ENCODE results near the gene ST6GAL1.

Gene ST6GAL1

GRCh38 chr3:186975726-186976125, 45.4 kb downstream of the ST6GAL1 start:
- H3K4me3 Mint-ChIP-seq = peak overlapping the region in 1 of 3 experiments; percentile 25
- H3K4me1 Mint-ChIP-seq = peaks cover 45% of the 10 kb centered on the region
- H3K9me3 Mint-ChIP-seq = no peaks in the 10 kb centered on the region
- peaks cover 61% of the 10 kb centered on the region for H3K36me3 Mint-ChIP-seq (ENCODE audit: low read depth)
- H3K27ac Mint-ChIP-seq = peak overlapping the region; percentile 60 to 95 (median 84)
- peaks cover 3% of the 10 kb centered on the region for H3K27me3 Mint-ChIP-seq (ENCODE audit: low read depth)
- TF ChIP-seq CTCF (IDR thresholded peaks at IDR 0.05; ENCODE audit: unreplicated experiment in 3 of 3) = no peak

- peak in 1 of 3 experiments; percentile 17 for TF ChIP-seq CTCF (IDR thresholded peaks at IDR 0.05; ENCODE audit: unreplicated experiment in 3 of 3)
- peak overlapping the region; percentile 20 to 28 (median 24) for H3K4me3 Mint-ChIP-seq
- peaks cover 45% of the 10 kb centered on the region for H3K4me1 Mint-ChIP-seq
- H3K27ac Mint-ChIP-seq = peak overlapping the region; percentile 85 to 95 (median 86)
- no peaks in the 10 kb centered on the region for H3K9me3 Mint-ChIP-seq
- peaks cover 3% of the 10 kb centered on the region for H3K27me3 Mint-ChIP-seq (ENCODE audit: low read depth)
- H3K36me3 Mint-ChIP-seq (ENCODE audit: low read depth) = peaks cover 65% of the 10 kb centered on the region
These were observed 46.8 kb downstream of the ST6GAL1 start for GRCh38 chr3:186976837-186977750.

GRCh38 chr3:186978712-186979111, 48.4 kb downstream of the ST6GAL1 start:
- H3K27me3 Mint-ChIP-seq (ENCODE audit: low read depth) = peaks cover under 1% of the 10 kb centered on the region
- peaks cover 43% of the 10 kb centered on the region for H3K4me1 Mint-ChIP-seq
- H3K27ac Mint-ChIP-seq = peak overlapping the region in 2 of 3 experiments; percentile 12 to 77
- TF ChIP-seq CTCF (IDR thresholded peaks at IDR 0.05; ENCODE audit: unreplicated experiment in 3 of 3) = no peak
- H3K36me3 Mint-ChIP-seq (ENCODE audit: low read depth) = peaks cover 64% of the 10 kb centered on the region
- no peak overlapping the region for H3K4me3 Mint-ChIP-seq
- no peaks in the 10 kb centered on the region for H3K9me3 Mint-ChIP-seq

GRCh38 chr3:186979852-186980251, 49.5 kb downstream of the ST6GAL1 start:
- Mint-ChIP-seq H3K9me3 (no peaks in the 10 kb centered on the region), H3K4me3 (no peak overlapping the region), H3K36me3 (ENCODE audit: low read depth) (peaks cover 64% of the 10 kb centered on the region), H3K27ac (no peak overlapping the region), H3K27me3 (ENCODE audit: low read depth) (no peaks in the 10 kb centered on the region), H3K4me1 (peaks cover 32% of the 10 kb centered on the region)
- no peak for TF ChIP-seq CTCF (IDR thresholded peaks at IDR 0.05; ENCODE audit: unreplicated experiment in 3 of 3)

GRCh38 chr3:186980989-186981388, 50.7 kb downstream of the ST6GAL1 start:
- peaks cover 59% of the 10 kb centered on the region for H3K36me3 Mint-ChIP-seq (ENCODE audit: low read depth)
- no peak for TF ChIP-seq CTCF (IDR thresholded peaks at IDR 0.05; ENCODE audit: unreplicated experiment in 3 of 3)
- no peaks in the 10 kb centered on the region for H3K27me3 Mint-ChIP-seq (ENCODE audit: low read depth)
- H3K4me1 Mint-ChIP-seq = peaks cover 25% of the 10 kb centered on the region
- H3K4me3 Mint-ChIP-seq = no peak overlapping the region
- no peaks in the 10 kb centered on the region for H3K9me3 Mint-ChIP-seq
- H3K27ac Mint-ChIP-seq = no peak overlapping the region

All from nephron (organoid).